Ishikawa (cell line): ENCODE results near the gene MRPL42.
A peak's percentile ranks its signal among the peaks of the same experiment; 100 is the strongest.

Experiments used
- CEBPB ChIP-seq: IDR thresholded peaks from 2 replicates; pipeline ENCODE4 v1.6.1; 2012
- CREB1 ChIP-seq: IDR thresholded peaks from 2 replicates; pipeline ENCODE4 v1.6.1; 2012; ENCODE audit warnings: low read depth
- EGR1 ChIP-seq: IDR thresholded peaks from 2 replicates; pipeline ENCODE4 v1.6.1; 2012
- EP300 ChIP-seq: IDR thresholded peaks from 2 replicates; pipeline ENCODE4 v1.6.1; 2012; ENCODE audit warnings: borderline replicate concordance
- FOXM1 ChIP-seq: IDR thresholded peaks from 2 replicates; pipeline ENCODE4 v1.6.1; 2012; ENCODE audit warnings: low read depth, borderline replicate concordance
- MAX ChIP-seq: IDR thresholded peaks from 2 replicates; pipeline ENCODE4 v1.6.1; 2012
- NFIC ChIP-seq: IDR thresholded peaks from 2 replicates; pipeline ENCODE4 v1.6.1; 2012
- RAD21 ChIP-seq: IDR thresholded peaks from 2 replicates; pipeline ENCODE4 v1.6.1; 2012; ENCODE audit warnings: low read depth
- REST ChIP-seq: IDR thresholded peaks from 2 replicates; pipeline ENCODE4 v1.6.1; 2012; ENCODE audit warnings: low read depth, mild to moderate bottlenecking
- TAF1 ChIP-seq: IDR thresholded peaks from 2 replicates; pipeline ENCODE4 v1.6.1; 2012; ENCODE audit warnings: low read depth, mild to moderate bottlenecking
- TCF12 ChIP-seq: IDR thresholded peaks from 2 replicates; pipeline ENCODE4 v1.6.1; 2012; ENCODE audit warnings: low read depth
- TEAD4 ChIP-seq: IDR thresholded peaks from 2 replicates; pipeline ENCODE4 v1.6.1; 2012
- USF1 ChIP-seq: IDR thresholded peaks from 2 replicates; pipeline ENCODE4 v1.6.1; 2012
- YY1 ChIP-seq: IDR thresholded peaks from 2 replicates; pipeline ENCODE4 v1.6.1; 2012; ENCODE audit warnings: low read depth
- ZBTB7A ChIP-seq: IDR thresholded peaks from 2 replicates; pipeline ENCODE4 v1.6.1; 2012; ENCODE audit warnings: low read depth

The MRPL42 gene

GRCh38 chr12:93467351-93468007 is at the start of gene MRPL42:
TSS of gene MRPL42 (plus strand) at chr12:93467514. CDS start at chr12:93469286, 1,772 bp downstream.
- peak; percentile 96 for TF ChIP-seq YY1
- TF ChIP-seq TEAD4: no peak
- no peak for TF ChIP-seq EGR1
- no peak for TF ChIP-seq CREB1
- TF ChIP-seq TAF1: peak; percentile 97
- TF ChIP-seq TCF12: peak; percentile 48
- peak; percentile 90 for TF ChIP-seq MAX
- no peak for TF ChIP-seq REST
- TF ChIP-seq USF1: no peak

GRCh38 chr12:93417967-93418480 is 49.3 kb upstream of the MRPL42 start:
- TF ChIP-seq TEAD4 (no peak), TAF1 (no peak), USF1 (no peak), REST (no peak), RAD21 (no peak), CREB1 (no peak), NFIC (no peak), EP300 (no peak), EGR1 (no peak), TCF12 (no peak), MAX (no peak), FOXM1 (no peak), YY1 (no peak), ZBTB7A (no peak), CEBPB (no peak)

GRCh38 chr12:93419388-93420034 is 47.8 kb upstream of the MRPL42 start:
- TF ChIP-seq RAD21: peak; percentile 9; the same call in 1 of the 2 replicates
- no peak for TF ChIP-seq TAF1

- TF ChIP-seq TCF12 (no peak), REST (no peak), NFIC (no peak), EGR1 (no peak), USF1 (no peak), EP300 (no peak), FOXM1 (no peak), ZBTB7A (no peak), YY1 (no peak), RAD21 (no peak), CREB1 (no peak), TAF1 (no peak), TEAD4 (no peak), CEBPB (no peak), MAX (no peak)
These were observed 45.3 kb upstream of the MRPL42 start for GRCh38 chr12:93422050-93422449.
